Astrocyte of the cerebellum (primary cell): Measurements from ENCODE around the gene DGKD.
"Not testable (repeated sequence)": the region's sequence is repeated elsewhere in the genome, so short reads cannot be mapped to it uniquely, and the experiment has no call there.

Experiments
- DNase-seq: peaks from one replicate; pipeline ENCODE4 v3.0.0-alpha.2; 2011; ENCODE audit warnings: low read depth
- H3K4me3 ChIP-seq: 2 replicates; pipeline ENCODE4 v1.5.1; 2011; ENCODE audit warnings: mild to moderate bottlenecking, low read depth, low read length, moderate library complexity
- CTCF ChIP-seq: IDR thresholded peaks from 2 replicates; pipeline ENCODE4 v1.5.1; 2012; ENCODE audit warnings: low read length, low read depth, moderate library complexity, mild to moderate bottlenecking; ENCODE audit errors: missing control alignments
- in situ Hi-C: cut with HindIII; loops from 2 replicates; pipeline ENCODE4 v1.10.0; 2017; ENCODE audit warnings: low sequenced_read_pairs

The DGKD gene

DNA sequence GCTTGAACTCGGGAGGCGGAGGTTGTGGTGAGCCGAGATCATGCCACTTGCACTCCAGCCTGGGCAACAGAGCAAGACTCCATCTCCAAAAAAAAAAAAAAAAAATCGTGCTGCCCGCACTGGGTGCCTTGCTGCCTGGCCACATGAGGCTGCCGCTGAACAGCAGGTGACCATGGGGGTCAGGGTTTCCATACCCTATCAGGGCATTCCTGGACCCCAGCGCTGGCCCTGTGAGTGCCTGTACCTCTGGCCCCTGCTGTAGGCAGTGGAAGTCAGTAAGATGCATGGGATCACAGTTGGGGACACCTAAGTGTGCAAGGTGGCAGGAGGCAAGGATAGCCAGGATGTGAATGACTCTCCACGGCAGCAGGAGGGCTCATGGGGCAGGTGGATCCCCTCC, 27.8 kb upstream of the DGKD start:
- no peak for DNase-seq
- in situ Hi-C loops, result no loop called here
- no peak overlapping the region for H3K4me3 ChIP-seq
- no peak for TF ChIP-seq CTCF

GRCh38 chr2:233328922-233329321, 25.4 kb upstream of the DGKD start:
- no peak for TF ChIP-seq CTCF
- H3K4me3 ChIP-seq, result no peak overlapping the region
- in situ Hi-C loops, result no loop called here
- DNase-seq, result no peak

DNA sequence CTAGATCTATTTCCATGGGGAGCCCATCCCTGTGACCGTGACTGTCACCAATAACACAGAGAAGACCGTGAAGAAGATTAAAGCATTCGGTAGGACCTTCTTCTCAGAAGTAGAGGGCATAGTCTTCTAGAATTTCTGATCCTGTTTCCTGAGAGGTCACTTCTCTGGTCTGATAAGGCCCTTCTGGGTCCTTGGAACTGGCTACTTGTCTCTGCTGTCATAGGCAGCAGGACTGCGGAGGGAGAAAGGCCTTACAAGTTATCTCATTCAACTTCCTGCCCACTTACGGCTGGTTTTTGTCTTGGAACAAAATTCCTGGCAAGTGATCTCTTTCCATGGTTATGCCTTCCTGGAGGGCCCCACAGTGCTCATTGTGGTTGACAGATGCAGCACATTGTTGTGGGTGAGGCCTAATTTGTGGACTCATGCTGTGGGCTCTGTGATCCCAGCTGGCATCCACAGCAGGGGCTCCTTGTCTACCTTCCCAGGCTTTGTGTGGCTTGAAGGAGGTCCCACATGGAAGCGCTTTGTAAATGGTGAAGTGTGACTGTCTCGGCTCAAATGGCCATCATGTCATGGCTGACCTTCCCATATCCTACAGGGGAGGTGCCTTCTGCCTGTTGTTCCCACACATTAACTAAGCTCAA, 24.7 kb upstream of the DGKD start:
- H3K4me3 ChIP-seq, result no peak overlapping the region
- TF ChIP-seq CTCF, result no peak
- in situ Hi-C loops, result no loop called here
- DNase-seq, result peak; percentile 39

- no peak for DNase-seq
These were observed 22.8 kb upstream of the DGKD start for GRCh38 chr2:233331536-233331935.

DNA sequence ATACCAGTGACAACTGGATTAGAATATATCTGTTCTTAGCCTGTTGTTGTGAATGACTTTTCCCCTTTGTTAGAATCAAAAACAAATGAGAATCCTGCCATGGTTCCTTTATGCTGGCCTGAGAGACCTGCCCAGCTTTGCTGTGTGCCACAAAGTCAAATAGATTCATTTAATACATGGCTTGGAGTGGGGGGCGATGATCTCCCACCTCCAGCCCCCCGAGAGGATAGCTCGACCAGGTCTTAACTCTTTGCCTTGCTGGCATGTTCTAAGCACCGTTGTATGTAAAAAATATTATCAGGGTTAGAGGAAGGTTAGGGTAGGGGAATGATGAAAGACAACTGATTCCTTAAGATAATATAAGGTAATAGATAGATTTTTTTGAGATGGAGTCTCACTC, 22.2 kb upstream of the DGKD start:
- in situ Hi-C loops, result no loop called here
- TF ChIP-seq CTCF, result no peak
- DNase-seq, result no peak
- no peak overlapping the region for H3K4me3 ChIP-seq

More at GRCh38 chr2:233331536-233331935, 22.8 kb upstream of the DGKD start:
- no peak overlapping the region for H3K4me3 ChIP-seq
- in situ Hi-C loops, result no loop called here
- TF ChIP-seq CTCF, result no peak

DNA sequence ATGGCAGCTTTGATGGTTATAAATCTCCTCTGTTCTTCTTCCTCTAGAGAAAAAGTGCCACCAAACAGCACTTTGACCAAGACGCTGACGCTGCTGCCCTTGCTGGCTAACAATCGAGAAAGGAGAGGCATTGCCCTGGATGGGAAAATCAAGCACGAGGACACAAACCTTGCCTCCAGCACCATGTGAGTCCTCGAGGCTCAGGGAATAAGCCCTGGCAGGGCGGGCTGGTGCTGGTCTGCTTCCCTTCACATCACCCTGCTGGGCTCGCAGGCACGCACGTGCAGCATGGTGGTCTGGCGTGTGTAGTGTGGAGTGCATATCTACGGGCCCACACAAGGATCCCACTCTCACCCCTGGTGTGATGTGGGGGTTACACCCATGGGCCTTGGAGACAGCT, 19.4 kb upstream of the DGKD start:
- TF ChIP-seq CTCF, result no peak

DNA sequence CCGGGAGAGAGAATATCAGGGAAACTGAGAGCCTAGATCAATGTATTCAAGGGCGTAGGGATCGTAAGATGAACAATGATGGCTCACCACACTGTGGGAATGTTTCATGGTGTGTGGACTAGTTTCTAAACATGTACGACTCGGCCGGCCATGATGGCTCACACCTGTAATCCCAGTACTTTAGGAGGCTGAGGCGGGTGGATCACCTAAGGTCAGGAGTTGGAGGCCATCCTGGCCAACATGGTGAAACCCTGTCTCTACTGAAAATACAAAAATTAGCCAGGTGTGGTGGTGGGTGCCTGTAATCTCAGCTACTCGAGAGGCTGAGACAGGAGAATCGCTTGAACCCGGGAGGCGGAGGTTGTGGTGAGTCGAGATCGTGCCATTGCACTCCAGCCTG, 18.2 kb upstream of the DGKD start:
- in situ Hi-C loops, DNase-seq, H3K4me3 ChIP-seq: not testable (repeated sequence)

More for the DNA sequence above, 19.4 kb upstream of the DGKD start:
- in situ Hi-C loops, result no loop called here
- no peak overlapping the region for H3K4me3 ChIP-seq
- DNase-seq, result no peak
